Nephron (organoid): ENCODE data around the gene LTN1.

Experiments
- H3K27ac Mint-ChIP-seq, 3 experiments: 2 replicates each; pipeline ENCODE4 v1.8.0; 2020; ENCODE audit warnings: mixed read lengths in 3 of 3, mild to moderate bottlenecking in 2 of 3, moderate library complexity in 1 of 3
- H3K27me3 Mint-ChIP-seq: 2 replicates; pipeline ENCODE4 v1.8.0; 2021; ENCODE audit warnings: low read depth, mild to moderate bottlenecking, moderate library complexity, mixed read lengths
- H3K36me3 Mint-ChIP-seq: 2 replicates; pipeline ENCODE4 v1.8.0; 2020; ENCODE audit warnings: low read depth, mixed read lengths
- H3K4me1 Mint-ChIP-seq: 2 replicates; pipeline ENCODE4 v1.8.0; 2020; ENCODE audit warnings: mixed read lengths
- H3K4me3 Mint-ChIP-seq, 3 experiments: 2 replicates each; pipeline ENCODE4 v1.8.0; 2020; ENCODE audit warnings: mild to moderate bottlenecking in 3 of 3, mixed read lengths in 3 of 3, moderate library complexity in 2 of 3
- H3K9me3 Mint-ChIP-seq: 2 replicates; pipeline ENCODE4 v1.8.0; 2020; ENCODE audit warnings: mixed read lengths
- TF ChIP-seq, protein P1 (sequence below), 3 experiments: fragments of 200-600 bp; sonication (generic); IDR thresholded peaks; one replicate each; pipeline ENCODE4 v1.5.0; 2021; ENCODE audit warnings: antibody characterized with exemption in 3 of 3; ENCODE audit not compliant: unreplicated experiment in 3 of 3

The LTN1 gene

DNA sequence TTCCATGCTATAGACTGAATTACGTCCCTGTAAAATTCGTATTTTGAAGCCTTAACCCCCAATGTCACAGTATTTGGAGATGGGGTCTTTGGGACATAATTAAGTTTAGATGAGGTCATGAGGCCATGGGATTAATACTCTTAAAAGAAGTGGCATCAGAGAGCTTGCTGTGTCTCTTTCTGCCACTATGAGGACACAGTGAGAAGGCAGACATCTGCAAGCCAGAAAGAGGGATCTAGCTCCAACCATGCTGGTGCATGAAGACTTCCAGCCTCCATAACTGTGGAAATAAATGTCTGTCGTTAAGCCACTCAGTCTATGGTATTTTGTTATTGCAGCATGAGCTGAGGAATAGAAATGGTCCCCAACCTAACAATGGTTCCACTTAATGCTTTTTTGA lies 99.0 kb downstream of the LTN1 start:
- Mint-ChIP-seq H3K9me3 (no peaks in the 10 kb centered on the region), H3K36me3 (no peaks in the 10 kb centered on the region), H3K27ac (no peak overlapping the region), H3K4me1 (no peaks in the 10 kb centered on the region), H3K27me3 (no peaks in the 10 kb centered on the region), H3K4me3 (no peak overlapping the region)
- TF ChIP-seq, protein P1, sequence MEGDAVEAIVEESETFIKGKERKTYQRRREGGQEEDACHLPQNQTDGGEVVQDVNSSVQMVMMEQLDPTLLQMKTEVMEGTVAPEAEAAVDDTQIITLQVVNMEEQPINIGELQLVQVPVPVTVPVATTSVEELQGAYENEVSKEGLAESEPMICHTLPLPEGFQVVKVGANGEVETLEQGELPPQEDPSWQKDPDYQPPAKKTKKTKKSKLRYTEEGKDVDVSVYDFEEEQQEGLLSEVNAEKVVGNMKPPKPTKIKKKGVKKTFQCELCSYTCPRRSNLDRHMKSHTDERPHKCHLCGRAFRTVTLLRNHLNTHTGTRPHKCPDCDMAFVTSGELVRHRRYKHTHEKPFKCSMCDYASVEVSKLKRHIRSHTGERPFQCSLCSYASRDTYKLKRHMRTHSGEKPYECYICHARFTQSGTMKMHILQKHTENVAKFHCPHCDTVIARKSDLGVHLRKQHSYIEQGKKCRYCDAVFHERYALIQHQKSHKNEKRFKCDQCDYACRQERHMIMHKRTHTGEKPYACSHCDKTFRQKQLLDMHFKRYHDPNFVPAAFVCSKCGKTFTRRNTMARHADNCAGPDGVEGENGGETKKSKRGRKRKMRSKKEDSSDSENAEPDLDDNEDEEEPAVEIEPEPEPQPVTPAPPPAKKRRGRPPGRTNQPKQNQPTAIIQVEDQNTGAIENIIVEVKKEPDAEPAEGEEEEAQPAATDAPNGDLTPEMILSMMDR (IDR thresholded peaks at IDR 0.05; ENCODE audit: unreplicated experiment in 3 of 3), result no peak

DNA sequence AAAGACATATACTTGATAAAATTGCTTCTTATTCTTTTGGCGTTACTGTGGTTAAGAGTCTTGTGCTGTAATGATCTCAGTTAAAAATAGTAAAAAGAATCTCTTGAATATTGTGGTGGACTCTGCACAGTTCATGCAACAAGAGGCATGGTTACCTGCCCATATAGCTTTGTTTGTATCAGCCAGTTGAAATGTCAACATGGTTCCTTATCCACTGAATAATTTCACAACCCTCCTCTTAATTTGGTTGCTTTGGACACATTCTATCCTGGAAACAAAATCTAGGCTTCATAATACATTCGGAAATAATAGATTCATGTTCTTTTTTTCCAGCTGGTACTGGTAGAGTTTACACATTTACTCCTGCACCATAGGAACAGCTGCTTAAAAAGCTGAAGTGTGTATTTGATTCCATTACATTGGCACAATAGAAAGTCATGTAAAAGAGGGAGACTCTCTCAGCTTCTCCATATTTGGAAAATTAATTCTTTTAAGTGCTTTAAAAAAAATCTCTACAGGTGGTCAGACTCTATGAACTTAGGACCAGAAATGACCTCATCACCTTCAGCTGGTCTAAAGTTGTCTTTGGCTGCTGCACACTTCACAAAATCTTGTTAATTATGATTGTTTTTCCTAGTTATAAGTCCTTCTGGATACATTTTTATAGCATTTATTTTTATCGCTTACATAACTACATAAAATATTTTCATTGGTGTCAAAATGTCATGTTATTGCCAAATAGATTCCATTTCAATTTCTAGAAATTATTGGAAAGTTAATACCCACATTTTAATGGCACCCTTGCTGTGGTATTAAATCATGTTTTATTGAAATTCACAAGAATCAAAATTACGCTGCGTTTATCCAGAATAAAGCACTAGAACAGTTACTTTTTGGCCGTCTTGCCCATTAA lies 100.2 kb downstream of the LTN1 start:
- no peaks in the 10 kb centered on the region for H3K27me3 Mint-ChIP-seq
- H3K9me3 Mint-ChIP-seq, result no peaks in the 10 kb centered on the region
- no peaks in the 10 kb centered on the region for H3K36me3 Mint-ChIP-seq
- no peak overlapping the region for H3K27ac Mint-ChIP-seq
- H3K4me3 Mint-ChIP-seq, result no peak overlapping the region
- TF ChIP-seq, protein P1 (IDR thresholded peaks at IDR 0.05; ENCODE audit: unreplicated experiment in 3 of 3), result no peak
- no peaks in the 10 kb centered on the region for H3K4me1 Mint-ChIP-seq

DNA sequence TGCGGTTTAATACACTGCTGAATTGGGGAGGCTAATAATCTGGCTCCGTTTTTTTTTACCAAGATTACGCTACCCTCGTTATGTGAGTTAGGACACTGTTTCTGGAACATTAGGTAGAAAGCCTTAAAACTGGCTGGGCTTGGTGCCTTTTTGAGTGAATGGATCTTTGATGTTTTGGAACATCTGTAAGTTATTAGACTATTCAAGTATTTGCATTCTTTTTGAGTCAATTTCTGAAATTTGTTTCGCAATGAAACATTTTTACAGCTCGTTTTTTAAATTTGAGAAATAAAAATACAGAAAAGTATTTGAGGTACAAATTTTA lies 106.9 kb downstream of the LTN1 start:
- H3K36me3 Mint-ChIP-seq, result peaks cover 18% of the 10 kb centered on the region
- H3K27ac Mint-ChIP-seq, result peak overlapping the region in 2 of 3 experiments; percentile 97 to 99
- H3K9me3 Mint-ChIP-seq, result peaks cover 2% of the 10 kb centered on the region
- peaks cover 11% of the 10 kb centered on the region for H3K4me1 Mint-ChIP-seq
- TF ChIP-seq, protein P1 (IDR thresholded peaks at IDR 0.05; ENCODE audit: unreplicated experiment in 3 of 3), result no peak
- H3K27me3 Mint-ChIP-seq, result peaks cover 3% of the 10 kb centered on the region
- H3K4me3 Mint-ChIP-seq, result peak overlapping the region in 2 of 3 experiments; percentile 43 to 91

DNA sequence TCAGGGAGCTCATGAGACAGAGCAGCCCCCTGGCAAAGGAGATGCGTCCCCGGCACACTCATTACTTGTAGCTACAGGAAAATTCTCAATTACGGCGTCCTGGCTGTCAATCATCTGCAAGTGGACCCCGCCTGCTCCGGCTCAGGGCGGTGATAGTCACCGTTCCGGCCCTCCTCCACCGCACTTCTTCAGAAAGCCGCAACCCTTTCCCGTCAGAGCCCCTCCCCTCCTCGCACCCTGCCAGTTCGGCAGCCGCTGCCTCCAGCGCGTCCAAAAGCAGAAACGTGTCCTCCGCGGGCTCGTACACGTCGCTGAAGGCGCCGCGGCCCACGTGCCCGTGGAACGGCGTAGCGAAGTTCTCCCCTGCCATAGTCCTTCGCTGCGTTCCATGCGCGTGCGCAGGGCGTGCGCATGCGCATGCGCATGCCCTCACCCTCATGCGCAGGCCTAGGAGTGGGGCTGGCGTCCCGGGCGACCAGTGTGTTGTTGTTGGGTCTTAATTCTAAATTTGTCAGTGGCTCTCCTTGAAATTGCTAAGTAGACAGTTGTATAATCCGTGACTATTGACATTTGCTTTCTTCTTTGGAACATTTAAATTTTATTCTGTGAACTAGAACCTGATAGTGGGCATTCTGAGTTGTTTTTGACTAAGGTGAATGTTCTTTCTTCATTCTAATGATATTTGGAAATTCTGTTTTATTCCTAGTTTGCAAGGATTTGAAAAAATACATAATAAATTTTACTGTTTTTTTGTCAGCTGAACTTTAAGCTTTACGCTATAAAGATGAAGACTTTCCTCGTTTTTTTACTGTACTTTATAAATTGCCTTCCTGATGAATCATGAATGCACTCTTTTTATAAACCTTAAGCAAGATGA lies 107.5 kb downstream of the LTN1 start:
- Mint-ChIP-seq H3K4me3 (peak overlapping the region; percentile 91 to 93 (median 93)), H3K36me3 (peaks cover 19% of the 10 kb centered on the region), H3K4me1 (peaks cover 11% of the 10 kb centered on the region), H3K27ac (peak overlapping the region; percentile 97 to 99 (median 99)), H3K27me3 (peaks cover 3% of the 10 kb centered on the region), H3K9me3 (peaks cover 2% of the 10 kb centered on the region)
- TF ChIP-seq, protein P1 (IDR thresholded peaks at IDR 0.05; ENCODE audit: unreplicated experiment in 3 of 3), result no peak

DNA sequence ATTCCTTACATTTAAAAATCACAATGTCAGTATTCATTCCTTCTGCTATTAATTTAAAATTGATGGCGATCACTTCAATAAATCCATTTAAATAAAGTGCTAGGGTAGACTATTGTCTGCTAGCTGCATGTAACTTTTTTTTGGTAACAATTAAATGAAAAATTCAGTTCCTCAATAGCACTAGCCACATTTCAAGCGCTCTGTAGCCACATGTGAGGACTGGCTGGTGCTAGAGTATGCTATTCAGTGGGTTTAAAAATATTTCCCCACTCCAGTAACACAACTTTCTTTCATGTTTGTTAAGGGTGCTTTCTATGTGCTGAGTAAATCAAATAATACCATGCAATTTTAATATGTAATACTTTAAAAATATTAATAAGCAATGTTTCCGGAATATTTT lies 108.2 kb downstream of the LTN1 start:
- H3K27me3 Mint-ChIP-seq, result peaks cover 3% of the 10 kb centered on the region

More for the DNA sequence above, 108.2 kb downstream of the LTN1 start:
- peak overlapping the region; percentile 91 to 93 (median 93) for H3K4me3 Mint-ChIP-seq
- TF ChIP-seq, protein P1 (IDR thresholded peaks at IDR 0.05; ENCODE audit: unreplicated experiment in 3 of 3), result no peak
- peaks cover 19% of the 10 kb centered on the region for H3K36me3 Mint-ChIP-seq
- peaks cover 2% of the 10 kb centered on the region for H3K9me3 Mint-ChIP-seq
- H3K4me1 Mint-ChIP-seq, result peaks cover 11% of the 10 kb centered on the region
- H3K27ac Mint-ChIP-seq, result peak overlapping the region; percentile 97 to 99 (median 99)
